HCT116 (cell line): Measurements from ENCODE around the gene SKA2. TPM values are rescaled to one million over a fixed set of nuclear protein-coding genes. Genes with fewer than 3 reads are reported as not detected.

Experiments used
- ATAC-seq: fragments of 200-7000 bp; cut with Tn5 transposase; 2 replicates; pipeline ENCODE4 v1.9.1; 2020; ENCODE audit warnings: mild to moderate bottlenecking, moderate library complexity
- BruUV-seq: library from RNA; stranded (reverse); fragments of 400-500 nt; replicated peaks from 2 replicates; lab custom pipeline; 2021; lab: Mats Ljungman, UMichigan
- CTCF ChIA-PET: fragments of 300-600 bp; sonication (Branson Sonifier 250); formaldehyde crosslinking; loops from one replicate; lab custom pipeline; 2021; ENCODE audit warnings: antibody characterized with exemption; lab: Charles Lee
- POLR2A ChIA-PET: fragments of 300-600, 350-600 bp; sonication (Branson Sonifier 250); formaldehyde crosslinking; loops from one replicate; lab custom pipeline; 2021; ENCODE audit warnings: antibody characterized with exemption; lab: Charles Lee
- RAD21 ChIA-PET, 2 experiments: fragments of 300-600 bp; sonication (Branson Sonifier 250); formaldehyde crosslinking; loops; one replicate each; lab custom pipeline; 2023; ENCODE audit warnings: low total read pairs in 2 of 2; ENCODE audit not compliant: uncharacterized antibody in 2 of 2, unreplicated experiment in 2 of 2, low non-redundant PET in 1 of 2; lab: Charles Lee
- DNase-seq: peaks from one replicate; pipeline ENCODE4 v3.0.0-alpha.2; 2010; ENCODE audit warnings: low read depth, low spot score
- H2AFZ ChIP-seq: fragments of 200-600 bp; shearing (Covaris generic), sonication (generic); 2 replicates; pipeline ENCODE4 v1.6.1; 2017; ENCODE audit warnings: low read depth, mixed run types, mixed read lengths, antibody characterized with exemption, low read length; ENCODE audit not compliant: poor library complexity, severe bottlenecking
- H3K27ac ChIP-seq: 2 replicates; pipeline ENCODE4 v1.5.1; 2012; ENCODE audit warnings: low read depth, low read length
- H3K27me3 ChIP-seq: fragments of 200-600 bp; sonication (generic); 2 replicates; pipeline ENCODE4 v1.6.1; 2016; ENCODE audit warnings: mixed run types, low read length, mixed read lengths; ENCODE audit not compliant: insufficient read depth
- H3K36me3 ChIP-seq, 2 experiments: fragments of 200-500 bp in 1 of 2; fragments of 200-600 bp in 1 of 2; sonication (Bioruptor generic) in 1 of 2; sonication (generic) in 1 of 2; 2 replicates each; pipeline versions ENCODE4 v1.5.1 to v1.6.1; 2014 to 2016; ENCODE audit warnings: low read length in 2 of 2, inconsistent platforms in 1 of 2, mixed read lengths in 1 of 2, mixed run types in 1 of 2; ENCODE audit not compliant: insufficient read depth in 2 of 2, control insufficient read depth in 1 of 2
- H3K4me1 ChIP-seq, 2 experiments: fragments of 200-600 bp in 1 of 2; sonication (generic) in 1 of 2; 2 replicates each; pipeline versions ENCODE4 v1.5.1 to v1.6.1; 2012 to 2017; ENCODE audit warnings: low read length in 2 of 2, inconsistent platforms in 1 of 2, mild to moderate bottlenecking in 1 of 2, mixed read lengths in 1 of 2, mixed run types in 1 of 2, moderate library complexity in 1 of 2; ENCODE audit not compliant: insufficient read depth in 2 of 2, control insufficient read depth in 1 of 2
- H3K4me2 ChIP-seq: fragments of 200-600 bp; sonication (generic); 2 replicates; pipeline ENCODE4 v1.6.1; 2017; ENCODE audit warnings: mixed run types, low read length, mixed read lengths
- H3K4me3 ChIP-seq, 2 experiments: fragments of 200-600 bp in 1 of 2; sonication (generic) in 1 of 2; replicated peaks in 1 of 2; 2 replicates each; pipeline ENCODE4 v1.5.1; 2011 to 2016; ENCODE audit warnings: low read length in 2 of 2, control low read depth in 1 of 2, low read depth in 1 of 2, mild to moderate bottlenecking in 1 of 2, mixed read lengths in 1 of 2, mixed run types in 1 of 2
- H3K79me2 ChIP-seq: fragments of 200-600 bp; sonication (generic); 2 replicates; pipeline ENCODE4 v1.6.1; 2017; ENCODE audit warnings: mild to moderate bottlenecking, mixed run types, low read length, moderate library complexity, mixed read lengths; ENCODE audit not compliant: insufficient read depth
- H3K9ac ChIP-seq: fragments of 200-600 bp; sonication (generic); 2 replicates; pipeline ENCODE4 v1.6.1; 2016; ENCODE audit warnings: low read length, mixed read lengths
- H3K9me2 ChIP-seq: fragments of 200-600 bp; sonication (generic), shearing (Covaris generic); 2 replicates; pipeline ENCODE4 v1.6.1; 2017; ENCODE audit warnings: mixed run types, mild to moderate bottlenecking, moderate library complexity; ENCODE audit not compliant: insufficient read depth
- H3K9me3 ChIP-seq, 2 experiments: fragments of 200-500 bp in 1 of 2; fragments of 200-600 bp in 1 of 2; sonication (Bioruptor generic) in 1 of 2; sonication (generic) in 1 of 2; 2 replicates each; pipeline ENCODE4 v1.6.1; 2014 to 2017; ENCODE audit warnings: low read length in 2 of 2, mixed read lengths in 2 of 2, inconsistent platforms in 1 of 2, low read depth in 1 of 2, mild to moderate bottlenecking in 1 of 2, mixed run types in 1 of 2, moderate library complexity in 1 of 2; ENCODE audit not compliant: control insufficient read depth in 1 of 2, insufficient read depth in 1 of 2
- H4K20me1 ChIP-seq: fragments of 200-600 bp; sonication (generic), shearing (Covaris generic); 2 replicates; pipeline ENCODE4 v1.6.1; 2017; ENCODE audit warnings: mixed run types, mild to moderate bottlenecking, moderate library complexity; ENCODE audit not compliant: insufficient read depth
- CBX3 ChIP-seq: IDR thresholded peaks from 2 replicates; pipeline ENCODE4 v1.6.1; 2012; ENCODE audit warnings: low read depth
- FOSL1 ChIP-seq: IDR thresholded peaks from 2 replicates; pipeline ENCODE4 v1.6.1; 2012; ENCODE audit warnings: low read depth
- MAX ChIP-seq: IDR thresholded peaks from 2 replicates; pipeline ENCODE4 v1.6.1; 2012
- POLR2AphosphoS5 ChIP-seq: IDR thresholded peaks from 2 replicates; pipeline ENCODE4 v1.6.1; 2011; ENCODE audit warnings: mild to moderate bottlenecking, low read depth, low read length, moderate library complexity
- SIN3A ChIP-seq: IDR thresholded peaks from 2 replicates; pipeline ENCODE4 v1.6.1; 2012; ENCODE audit warnings: low read depth
- SP1 ChIP-seq: IDR thresholded peaks from 2 replicates; pipeline ENCODE4 v1.6.1; 2012; ENCODE audit warnings: low read depth
- YY1 ChIP-seq: IDR thresholded peaks from 2 replicates; pipeline ENCODE4 v1.6.1; 2011; ENCODE audit warnings: low read length, low read depth, moderate library complexity, mild to moderate bottlenecking; ENCODE audit not compliant: insufficient replicate concordance; ENCODE audit errors: extremely low read depth
- ZNF274 ChIP-seq: fragments of 200-500 bp; sonication (Bioruptor generic); IDR thresholded peaks from 2 replicates; pipeline ENCODE4 v1.6.1; 2014; ENCODE audit warnings: mild to moderate bottlenecking, low read depth, low read length, inconsistent platforms
- intact Hi-C: fragments of 100-400 bp; cut with micrococcal nuclease; formaldehyde crosslinking; loops from 2 replicates; pipeline ENCODE4 v1.10.0; 2022
- total RNA-seq: library from RNA; stranded (reverse); gene quantifications from one replicate; pipeline ENCODE4 v1.2.1, GENCODE V29; 2021; ENCODE audit not compliant: unreplicated experiment

The SKA2 gene
- total RNA-seq, 1 experiment from 2014 or later, result 72.8 TPM

- Histone ChIP-seq H3K36me3 (no peaks in the 10 kb centered on the region), H3K9ac (peak within 1 kb of the TSS; percentile 94), H3K27ac (peak within 1 kb of the TSS; percentile 90), H3K4me3 (peak within 1 kb of the TSS; percentile 71 to 80), H3K9me3 (no peaks in the 10 kb centered on the region), H3K4me1 (peaks cover 31 to 46% of the 10 kb centered on the region in 2 experiments), H2AFZ (peak within 1 kb of the TSS; percentile 27), H4K20me1 (no peaks in the 10 kb centered on the region), H3K9me2 (no peaks in the 10 kb centered on the region), H3K4me2 (peak within 1 kb of the TSS; percentile 86), H3K79me2 (peaks cover 89% of the 10 kb centered on the region), H3K27me3 (no peaks in the 10 kb centered on the region)
- intact Hi-C loops, result loop anchor here (1.0 kb wide), 1 partner anchor 49 kb away; the partner anchor contains the start of gene TRIM37
- DNase-seq (peak; percentile 100), ATAC-seq (peak; percentile 87)
- CTCF ChIA-PET, result interaction anchor here (0.8 kb wide), 4 partner anchors 10 to 637 kb away, joined by 3 to 5 read pairs (median 4); no protein-coding TSS in a partner anchor
- BruUV-seq, result no TSS peak
- POLR2A ChIA-PET, result interaction anchor here (0.6 to 1.8 kb wide), 8 partner anchors 8 to 525 kb away, joined by 3 to 11 read pairs (median 4); partner anchors contain the start of genes GDPD1 and SMG8
- TF ChIP-seq ZNF274, result no peak
- peak; percentile 60; the same call in 1 of the 2 replicates for TF ChIP-seq CBX3
- peak; percentile 94 for TF ChIP-seq SIN3A
- TF ChIP-seq YY1, result no peak
- TF ChIP-seq SP1, result peak; percentile 96
- peak; percentile 87 for TF ChIP-seq MAX
- peak; percentile 52 for TF ChIP-seq POLR2AphosphoS5
- TF ChIP-seq FOSL1, result no peak
- RAD21 ChIA-PET, result interaction anchor here in 1 of 2 experiments (1.3 kb wide), 1 partner anchor 49 kb away, joined by 4 read pairs; the partner anchor contains the start of gene TRIM37
These were observed 622 bp upstream of the SKA2 start, which contains the start of gene PRR11 for GRCh38 chr17:59155439-59156177. PRR11 (plus strand) TSS chr17:59155746; CDS start chr17:59169753, 14,007 bp downstream.
